NT2/D1 (cell line): ENCODE results near the gene NLGN1.

Source experiments
- SUZ12 ChIP-seq: IDR thresholded peaks from 2 replicates; pipeline ENCODE4 v1.6.1; 2011; ENCODE audit not compliant: insufficient read length, insufficient read depth; ENCODE audit errors: extremely low read depth
- YY1 ChIP-seq: IDR thresholded peaks from 2 replicates; pipeline ENCODE4 v1.6.1; 2011; ENCODE audit not compliant: insufficient read length, insufficient read depth
- ZNF274 ChIP-seq: IDR thresholded peaks from 2 replicates; pipeline ENCODE4 v1.6.1; 2011; ENCODE audit warnings: mild to moderate bottlenecking, low read depth, low read length

- no peak for TF ChIP-seq SUZ12
- no peak for TF ChIP-seq ZNF274
- TF ChIP-seq YY1, result no peak
Measured at GRCh38 chr3:173708191-173708590, 310.6 kb downstream of the NLGN1 start.
